ENCODE results near the gene TTC6.

Gene TTC6

GRCh38 chr14:37595809-37596621 is 586 bp downstream of the TTC6 start:
- DNase-seq (ENCODE audit: extremely low read depth in 1 of 2, low read depth in 1 of 2): no peak

DNA sequence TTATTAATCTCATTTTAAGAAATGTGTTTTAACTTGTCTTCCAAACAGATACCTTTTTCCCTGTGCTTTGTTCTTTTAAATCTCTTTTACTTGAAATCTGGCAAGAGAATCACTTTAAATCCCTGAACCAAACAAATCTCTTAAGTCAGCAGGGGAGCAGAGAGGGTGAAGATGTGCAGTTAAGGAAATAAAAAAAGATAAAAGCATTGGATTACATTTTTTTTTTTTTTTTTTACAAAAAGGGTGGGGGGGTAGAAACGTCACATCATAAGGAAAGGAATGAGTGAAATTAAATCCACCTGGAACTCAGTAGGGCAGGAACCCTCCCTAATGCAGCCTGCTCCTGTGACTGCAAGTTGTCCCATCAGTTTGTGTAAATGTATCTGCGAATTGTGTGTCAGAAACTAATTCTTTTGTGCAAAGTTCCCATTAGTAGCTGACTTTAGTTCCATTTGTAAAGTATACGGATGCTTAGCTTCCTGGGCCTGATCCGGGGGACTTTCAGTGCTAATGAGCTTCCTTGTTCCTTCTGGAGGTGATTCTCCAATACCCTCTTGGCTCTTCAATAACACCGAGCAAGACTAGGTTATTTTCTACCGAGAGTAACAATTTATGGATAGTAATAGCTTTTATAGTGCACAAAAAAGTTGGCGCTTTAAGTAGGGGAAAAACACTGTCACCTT is 1.5 kb downstream of the TTC6 start:
- no peak for DNase-seq (ENCODE audit: extremely low read depth in 1 of 2, low read depth in 1 of 2)

DNA sequence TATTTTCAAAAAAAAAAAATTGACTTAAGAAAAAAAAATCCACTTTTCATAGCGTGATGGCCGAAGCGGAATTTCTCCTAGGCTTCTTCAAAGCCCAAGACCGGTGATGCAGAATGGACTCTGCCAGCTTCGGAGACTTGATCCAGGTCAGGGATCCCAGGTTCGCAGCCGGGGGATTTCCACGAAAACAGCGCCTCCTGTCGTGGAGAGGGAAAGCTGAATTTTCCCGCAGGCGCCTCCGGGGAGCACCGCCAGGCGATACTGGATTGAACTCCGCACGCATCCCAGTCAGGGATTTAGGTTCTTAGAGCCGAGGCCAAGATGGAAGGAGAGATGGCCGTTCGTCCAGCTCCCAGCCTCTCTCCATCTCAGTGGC is 2.1 kb downstream of the TTC6 start:
- DNase-seq (ENCODE audit: extremely low read depth in 1 of 2, low read depth in 1 of 2): no peak

- DNase-seq (ENCODE audit: extremely low read depth in 1 of 2, low read depth in 1 of 2): no peak
Measured at GRCh38 chr14:37597914-37598746, 2.7 kb downstream of the TTC6 start.

- no peak for DNase-seq (ENCODE audit: extremely low read depth in 1 of 2, low read depth in 1 of 2)
Measured at GRCh38 chr14:37598747-37599506, 3.5 kb downstream of the TTC6 start.

GRCh38 chr14:37599507-37600368 is 4.3 kb downstream of the TTC6 start:
- no peak for DNase-seq (ENCODE audit: extremely low read depth in 1 of 2, low read depth in 1 of 2)

DNA sequence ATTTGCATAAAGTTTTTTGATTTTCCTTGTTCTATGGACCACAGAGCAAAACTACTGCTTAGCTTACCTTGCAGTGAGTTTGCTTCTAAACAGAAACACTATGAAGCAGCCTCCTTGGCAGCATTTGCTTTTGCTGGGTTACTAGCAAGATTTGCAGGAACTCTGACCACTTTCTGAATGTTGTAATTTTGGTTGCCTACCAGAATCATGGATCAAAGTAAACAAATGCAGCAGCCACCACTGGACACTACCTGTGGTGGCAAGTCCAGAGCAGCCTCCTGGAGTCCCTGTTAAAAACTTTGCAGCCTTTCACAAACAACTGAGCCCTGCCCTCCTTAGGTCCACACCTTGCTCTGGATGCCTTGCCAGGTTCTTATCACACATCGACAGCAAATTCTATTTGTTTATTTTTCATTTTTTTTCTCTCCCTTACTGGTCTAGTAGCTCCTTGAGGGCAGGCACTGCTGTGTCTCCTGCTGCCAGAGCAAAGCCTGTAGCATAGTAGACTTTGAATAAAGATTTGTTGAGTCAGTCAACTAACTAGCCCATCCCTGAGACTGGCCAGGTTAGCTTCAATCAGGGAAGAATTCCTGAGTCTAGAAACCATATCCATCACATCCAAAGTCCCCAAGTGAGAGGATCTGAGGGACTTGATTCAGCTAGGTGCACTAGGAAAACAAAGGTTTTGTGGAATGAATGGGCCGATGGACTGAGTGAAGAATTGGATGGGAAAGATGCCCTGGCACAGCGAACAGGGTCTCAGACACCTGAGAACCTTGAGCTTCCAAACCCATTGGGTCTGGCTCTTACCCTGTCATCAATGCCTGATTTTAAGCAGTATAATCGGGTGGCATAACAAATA is 5.7 kb downstream of the TTC6 start:
- no peak for DNase-seq (ENCODE audit: extremely low read depth in 1 of 2, low read depth in 1 of 2)

- DNase-seq (ENCODE audit: extremely low read depth in 1 of 2, low read depth in 1 of 2): no peak
Measured at GRCh38 chr14:37601865-37602264, 6.4 kb downstream of the TTC6 start.

DNA sequence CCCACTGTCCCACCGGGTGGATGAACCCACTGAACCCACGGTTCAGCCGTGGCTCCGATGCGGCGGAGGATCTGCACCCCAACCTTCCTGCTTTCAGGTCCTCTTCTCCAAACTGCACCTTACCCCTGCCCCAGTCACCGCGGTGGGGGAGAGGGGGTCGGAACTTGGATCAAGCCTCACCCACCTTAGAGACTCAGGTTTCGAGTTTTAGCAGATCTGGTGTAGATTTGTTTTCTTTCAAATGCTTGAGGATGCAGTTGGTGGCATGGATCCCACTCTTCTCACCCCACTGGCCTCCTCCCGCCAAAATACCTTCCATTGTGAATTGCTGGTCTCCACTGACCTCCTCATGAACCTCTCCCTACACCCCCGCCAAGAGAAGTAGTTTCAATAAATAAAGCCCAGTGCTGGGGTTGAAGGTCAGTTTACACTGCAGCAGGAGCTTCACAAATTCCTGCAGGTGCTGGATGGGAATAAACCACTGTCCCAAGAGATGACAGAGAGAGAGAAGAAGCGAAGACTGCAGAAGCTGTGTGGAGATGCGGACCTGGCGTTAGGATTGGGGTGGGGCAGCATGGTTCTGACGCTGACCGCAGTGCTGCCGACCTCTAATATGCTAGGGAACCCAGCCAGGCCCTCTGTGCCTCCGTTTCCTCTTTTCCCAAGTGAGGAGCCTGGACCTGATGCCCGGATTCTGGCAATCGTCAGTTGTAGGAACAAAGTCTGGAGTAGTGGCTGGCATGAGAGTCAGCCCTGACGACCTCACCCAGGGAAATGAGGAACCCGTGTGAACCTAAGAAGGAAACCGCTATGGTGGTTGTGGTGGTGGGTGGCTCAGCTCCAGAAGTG is 7.4 kb downstream of the TTC6 start:
- DNase-seq (ENCODE audit: extremely low read depth in 1 of 2, low read depth in 1 of 2): no peak

- DNase-seq (ENCODE audit: extremely low read depth in 1 of 2, low read depth in 1 of 2): no peak
Measured at GRCh38 chr14:37603688-37604251, 8.3 kb downstream of the TTC6 start.

GRCh38 chr14:37606678-37607077 is 11.2 kb downstream of the TTC6 start:
- no peak for DNase-seq (ENCODE audit: extremely low read depth in 1 of 2, low read depth in 1 of 2)

DNA sequence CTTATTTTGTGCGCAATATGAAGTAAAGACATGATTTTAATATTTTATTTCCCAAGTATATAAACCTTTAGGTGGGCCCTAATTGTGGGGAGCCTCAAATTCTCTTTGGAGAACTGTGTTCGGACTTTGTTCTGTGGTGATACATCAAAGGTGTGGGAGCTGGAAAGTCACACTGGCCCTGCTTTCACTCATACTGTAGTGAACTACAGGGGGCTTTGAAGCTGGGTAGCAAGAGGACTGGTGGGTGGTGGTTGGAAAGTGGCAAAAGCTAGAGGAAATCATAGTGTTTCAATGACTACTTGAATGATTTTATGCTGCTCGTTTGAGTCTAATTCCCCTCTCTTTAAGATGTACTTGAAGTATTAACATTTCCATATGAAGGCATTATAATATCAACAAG is 13.2 kb downstream of the TTC6 start:
- no peak for DNase-seq (ENCODE audit: extremely low read depth in 1 of 2, low read depth in 1 of 2)

- DNase-seq (ENCODE audit: extremely low read depth in 1 of 2, low read depth in 1 of 2): no peak
Measured at GRCh38 chr14:37610945-37611523, 15.6 kb downstream of the TTC6 start.

DNA sequence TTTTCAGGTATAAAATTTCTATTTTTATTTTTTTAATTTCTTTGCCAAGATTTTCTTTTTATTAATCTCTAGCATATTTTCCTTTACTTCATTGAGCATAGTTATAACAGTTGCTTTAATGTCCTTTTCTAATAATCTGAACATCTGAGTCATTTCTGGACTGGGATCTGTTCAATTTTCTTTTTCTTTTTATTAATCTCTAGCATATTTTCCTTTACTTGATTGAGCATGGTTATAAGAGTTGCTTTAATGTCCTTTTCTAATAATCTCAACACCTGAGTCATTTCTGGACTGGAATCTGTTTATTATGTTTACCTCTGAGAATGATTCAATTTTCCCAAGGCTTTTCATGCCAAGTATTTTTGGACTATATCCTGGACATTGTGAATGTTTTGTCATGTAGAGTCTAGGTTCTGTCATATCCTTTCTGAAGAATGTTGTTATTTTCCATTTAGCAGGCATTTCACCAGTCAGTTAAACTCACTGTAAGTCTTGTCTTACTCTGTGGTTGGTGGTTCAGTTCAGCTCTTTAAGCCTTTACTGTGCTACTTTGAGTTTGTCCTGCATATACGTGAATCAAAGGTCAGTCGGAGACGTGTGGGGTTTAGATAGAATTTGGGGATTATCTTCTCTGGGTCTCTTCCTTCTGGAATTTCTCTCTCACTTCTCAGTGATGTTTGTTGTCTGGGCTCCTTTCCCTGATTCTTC is 20.3 kb downstream of the TTC6 start:
- DNase-seq (ENCODE audit: extremely low read depth in 1 of 2, low read depth in 1 of 2): no peak

DNA sequence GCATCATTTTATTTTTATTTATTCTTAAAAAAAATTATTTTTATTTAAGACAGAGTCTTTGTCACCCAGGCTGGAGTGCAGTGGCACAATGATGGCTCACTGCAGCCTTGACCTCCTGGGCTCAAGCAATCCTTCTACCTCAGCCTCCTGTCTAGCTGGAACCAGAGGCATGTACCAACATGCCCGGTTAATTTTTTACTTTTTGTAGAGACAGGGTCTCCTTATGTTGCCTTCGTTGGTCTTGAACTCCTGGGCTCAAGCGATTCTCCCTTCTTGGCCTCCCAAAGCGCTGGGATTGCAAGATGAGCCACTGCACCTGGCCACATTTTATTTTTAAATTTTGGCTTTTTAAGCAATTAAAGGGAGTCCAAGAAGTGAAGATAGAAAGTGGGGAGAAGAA is 21.4 kb downstream of the TTC6 start:
- no peak for DNase-seq (ENCODE audit: extremely low read depth in 1 of 2, low read depth in 1 of 2)

- no peak for DNase-seq (ENCODE audit: extremely low read depth in 1 of 2, low read depth in 1 of 2)
Measured at GRCh38 chr14:37617864-37618365, 22.5 kb downstream of the TTC6 start.

All from activated CD8-positive, alpha-beta memory T cell treated with anti-CD3 and anti-CD28 coated beads for 1 hour (primary cell).